HG02623 (cell line): ENCODE results near the gene BANP.

Experiments used
- ATAC-seq: cut with Tn5 transposase; IDR thresholded peaks from one replicate; pipeline ENCODE4 v1.9.1; 2021; ENCODE audit warnings: moderate library complexity; ENCODE audit not compliant: unreplicated experiment

BANP gene

DNA sequence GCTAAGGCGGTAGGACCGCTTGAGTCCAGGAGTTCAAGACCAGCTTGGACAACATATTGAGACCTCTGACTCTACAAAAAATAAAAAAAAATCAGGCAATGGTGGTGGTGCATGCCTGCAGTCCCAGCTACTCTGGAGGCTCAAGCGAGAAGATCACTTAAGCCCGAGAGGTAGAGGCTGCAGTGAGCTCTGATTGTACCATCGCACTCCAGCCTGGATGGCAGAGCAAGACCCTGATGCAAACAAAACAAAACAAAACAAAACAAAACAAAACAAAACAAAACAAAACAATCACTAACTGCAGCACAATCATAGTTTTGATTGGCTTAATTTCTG is 2.5 kb upstream of the BANP start:
- ATAC-seq: no peak

DNA sequence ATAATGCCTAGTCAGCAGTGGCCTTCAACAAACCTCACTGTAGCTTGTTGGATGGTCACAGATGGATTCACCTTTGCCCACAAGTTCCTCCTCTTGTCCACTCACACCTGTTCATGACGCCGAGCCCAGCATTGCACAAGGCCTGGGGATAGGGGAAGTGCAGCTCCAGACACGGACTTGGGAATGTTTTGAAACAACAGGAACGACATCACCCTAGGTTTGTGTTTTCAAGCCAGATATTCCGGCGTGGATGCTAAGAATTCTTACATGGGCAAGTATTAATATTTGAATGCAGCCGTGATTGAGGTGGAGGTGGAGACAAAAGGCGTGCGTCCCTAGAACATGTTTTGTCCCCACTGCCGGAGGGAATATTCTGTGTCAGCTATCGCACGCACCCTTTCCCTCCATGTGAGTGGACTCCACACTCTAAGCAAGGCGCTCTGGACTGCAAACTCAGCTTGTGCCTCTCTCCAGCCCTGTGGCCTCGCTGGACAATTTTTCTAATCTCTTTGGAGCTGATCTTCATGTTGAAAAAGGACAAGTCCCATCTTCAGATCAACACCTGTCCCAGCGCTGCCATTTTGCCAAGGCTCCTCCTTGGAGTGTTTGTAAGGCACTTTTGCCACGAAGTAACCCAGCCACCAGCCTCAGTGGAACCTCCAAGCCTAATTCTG is 2.0 kb upstream of the BANP start:
- ATAC-seq: no peak

GRCh38 chr16:87951552-87952538 is 611 bp downstream of the BANP start:
- peak; percentile 0 for ATAC-seq

DNA sequence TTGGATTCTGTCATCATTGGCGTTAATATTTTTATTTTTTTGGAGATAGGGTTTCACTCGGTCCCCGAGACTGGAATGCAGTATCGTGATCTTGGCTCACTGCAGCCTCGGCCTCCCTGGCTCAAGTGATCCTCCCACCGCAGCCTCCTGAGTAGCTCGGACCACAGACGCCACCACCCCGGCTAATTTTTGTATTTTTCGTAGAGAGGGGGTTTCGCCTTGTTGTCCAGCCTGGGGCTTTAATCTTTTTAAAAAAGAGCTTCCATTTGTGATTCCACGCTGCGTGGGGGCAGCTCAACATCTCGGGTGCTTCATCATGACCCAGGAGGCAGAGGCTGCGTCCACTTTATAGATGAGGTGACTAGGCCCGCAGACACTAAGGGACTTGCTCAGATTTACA is 1.5 kb downstream of the BANP start:
- ATAC-seq: no peak

DNA sequence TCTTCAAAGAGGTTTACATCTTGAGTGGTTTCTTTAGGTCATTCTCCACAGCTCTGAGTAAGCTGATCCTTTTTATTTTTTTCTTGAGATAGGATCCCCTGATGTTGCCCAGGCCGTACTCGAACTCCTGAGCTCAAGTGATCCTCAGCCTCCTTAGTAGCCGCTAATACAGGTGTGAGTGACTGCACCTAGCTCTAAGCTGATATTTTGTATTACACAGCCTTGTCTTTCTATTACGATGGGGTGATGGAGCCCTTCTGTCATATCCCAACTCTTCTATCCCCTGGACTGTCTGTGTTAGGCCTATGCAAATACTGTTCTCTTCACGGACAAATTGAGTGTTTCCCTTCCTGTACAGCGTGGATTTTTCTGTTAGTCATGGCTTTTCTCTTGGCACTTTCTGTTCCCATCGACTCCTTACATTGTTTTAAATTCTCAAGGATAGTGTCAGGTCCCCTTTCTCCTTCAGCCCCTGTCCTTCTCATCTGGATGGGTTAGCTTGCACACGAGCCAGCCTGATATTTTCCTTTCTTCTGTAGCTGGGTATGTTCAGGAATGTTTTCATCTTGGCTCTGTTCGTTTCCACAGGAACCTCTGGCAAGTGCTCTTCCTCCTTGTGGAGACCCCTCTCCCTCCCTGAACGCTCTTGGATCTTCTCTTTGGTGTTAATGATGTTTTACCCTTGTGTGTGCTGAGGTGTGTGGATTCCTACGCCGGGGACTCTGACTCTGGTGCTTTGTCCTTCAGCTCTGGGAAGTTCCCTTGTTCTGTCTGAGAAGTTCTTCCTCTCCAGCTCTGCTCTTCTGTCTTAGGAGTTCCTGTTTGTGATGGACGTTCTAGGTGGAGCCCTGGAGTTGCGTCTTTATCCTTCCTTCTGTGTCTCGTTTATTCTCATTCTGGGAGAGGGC is 2.3 kb downstream of the BANP start:
- no peak for ATAC-seq

- no peak for ATAC-seq
Observed at GRCh38 chr16:87954361-87954760, 3.1 kb downstream of the BANP start.

GRCh38 chr16:87954826-87955225 is 3.6 kb downstream of the BANP start:
- ATAC-seq: no peak

GRCh38 chr16:87955302-87956097 is 4.3 kb downstream of the BANP start:
- ATAC-seq: no peak

- ATAC-seq: no peak
Observed at GRCh38 chr16:87956098-87956364, 4.8 kb downstream of the BANP start.

DNA sequence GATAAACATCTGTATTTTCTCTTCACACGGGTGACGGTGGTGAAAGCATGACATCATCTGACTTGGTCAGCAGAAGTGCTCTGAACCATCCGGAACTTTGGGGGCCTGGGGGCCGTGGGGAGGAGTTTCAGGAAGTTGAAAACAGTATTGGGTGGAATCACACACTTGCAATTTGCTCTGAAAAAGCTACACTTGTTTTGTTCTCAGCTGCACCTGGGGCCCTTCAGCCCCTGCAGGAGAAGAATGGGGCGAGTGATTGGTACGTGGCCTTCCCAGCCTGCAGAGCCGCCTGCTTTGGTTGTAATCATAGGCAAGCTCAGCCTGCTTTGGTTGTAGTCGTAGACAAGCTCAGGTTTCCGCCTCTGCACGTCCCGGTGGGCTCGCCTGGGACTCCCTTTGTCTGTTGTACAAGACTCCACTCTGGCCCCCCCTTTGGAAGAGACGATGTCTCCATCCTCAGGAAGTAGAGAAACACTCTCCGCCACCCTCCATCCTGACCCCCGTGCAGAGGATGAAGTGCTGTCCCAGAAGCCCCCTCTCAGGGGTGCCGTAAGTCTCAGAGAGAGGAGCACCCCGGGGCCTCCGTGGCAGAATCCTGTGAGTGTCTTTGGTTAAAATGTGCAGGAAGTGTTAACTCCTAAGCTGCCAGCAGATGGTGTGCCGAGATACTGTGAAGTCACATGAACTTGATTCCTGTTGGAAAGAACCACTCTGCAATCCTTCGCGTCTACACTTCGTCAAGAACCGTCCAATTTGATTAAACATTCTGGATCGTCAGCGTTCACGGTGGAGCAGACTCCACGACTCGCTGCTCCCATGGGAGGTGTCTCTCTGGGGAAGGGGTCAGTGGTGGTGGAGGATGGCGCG is 5.4 kb downstream of the BANP start:
- ATAC-seq: peak; percentile 29

DNA sequence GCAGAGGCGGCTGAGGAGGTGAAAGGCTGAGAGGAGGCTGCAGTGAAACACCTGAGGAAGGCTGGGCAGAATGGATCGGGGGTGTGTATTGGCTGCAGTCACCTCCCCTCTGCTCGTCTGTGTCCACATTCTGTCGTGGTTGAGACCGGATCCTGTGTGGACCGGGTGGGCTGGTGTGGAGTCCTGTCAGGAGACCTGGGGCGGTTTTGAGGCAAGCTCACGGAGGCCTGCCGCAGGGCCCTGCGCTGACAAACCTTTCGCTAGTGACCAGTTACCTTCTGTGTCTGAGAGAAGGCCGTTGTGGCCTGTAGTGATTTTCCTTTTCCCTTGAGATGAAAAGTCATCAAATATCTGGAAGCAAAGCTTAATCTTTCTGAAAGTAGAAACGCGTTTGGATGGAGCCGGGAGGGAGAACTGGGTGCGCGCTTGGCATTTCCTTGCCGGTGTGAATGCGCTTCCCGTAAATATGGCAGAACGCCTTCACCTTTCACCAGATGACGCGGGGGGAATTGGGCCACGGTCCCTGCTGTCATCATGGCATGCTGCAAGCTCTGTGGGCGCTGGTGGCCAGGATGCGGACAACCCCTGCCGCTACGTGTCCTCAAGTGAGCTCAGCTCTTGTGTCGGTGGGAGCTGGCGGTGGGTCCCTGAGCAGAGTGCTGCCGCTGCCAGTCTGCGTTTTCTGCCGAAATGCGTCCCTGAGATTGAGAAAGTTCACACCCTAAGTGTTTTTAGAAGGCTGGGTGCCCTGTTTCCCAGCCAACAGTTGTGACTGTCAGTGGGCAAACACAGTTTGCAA is 6.3 kb downstream of the BANP start:
- ATAC-seq: no peak

- ATAC-seq: no peak
Observed at GRCh38 chr16:87958632-87959031, 7.4 kb downstream of the BANP start.

DNA sequence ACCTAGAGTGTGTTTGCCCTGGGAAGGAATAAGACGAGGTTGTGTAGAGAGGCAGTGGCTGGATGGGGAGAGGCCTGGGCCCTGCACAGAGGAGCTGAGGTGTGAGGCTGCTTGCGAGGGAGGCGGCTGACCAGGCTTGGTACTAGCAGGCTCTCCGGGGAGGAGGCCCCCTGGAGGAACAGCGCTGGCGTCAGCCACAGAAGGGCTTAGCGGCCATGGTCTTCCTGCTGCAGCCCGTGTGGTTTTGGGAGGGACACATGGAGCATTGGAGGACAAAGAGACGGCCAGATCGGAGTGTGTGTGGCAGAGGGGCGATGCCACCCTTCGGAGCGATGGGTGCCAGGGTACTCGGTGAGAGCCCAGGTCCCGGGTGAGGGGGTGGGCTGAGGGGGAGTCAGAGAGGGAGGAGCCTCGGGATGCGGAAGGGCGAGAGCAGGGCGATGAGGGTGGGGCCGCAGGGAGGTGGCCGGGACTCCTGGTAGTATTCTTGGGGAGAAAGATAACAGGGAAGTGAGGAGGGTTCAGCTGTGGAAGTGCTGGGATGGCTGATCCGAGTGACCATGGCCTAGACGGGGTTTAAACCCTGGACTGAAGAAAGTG is 8.3 kb downstream of the BANP start:
- ATAC-seq: no peak

GRCh38 chr16:87960296-87960695 is 9.1 kb downstream of the BANP start:
- no peak for ATAC-seq

- no peak for ATAC-seq
Observed at GRCh38 chr16:87960852-87961251, 9.6 kb downstream of the BANP start.

GRCh38 chr16:87961623-87962022 is 10.4 kb downstream of the BANP start:
- no peak for ATAC-seq

DNA sequence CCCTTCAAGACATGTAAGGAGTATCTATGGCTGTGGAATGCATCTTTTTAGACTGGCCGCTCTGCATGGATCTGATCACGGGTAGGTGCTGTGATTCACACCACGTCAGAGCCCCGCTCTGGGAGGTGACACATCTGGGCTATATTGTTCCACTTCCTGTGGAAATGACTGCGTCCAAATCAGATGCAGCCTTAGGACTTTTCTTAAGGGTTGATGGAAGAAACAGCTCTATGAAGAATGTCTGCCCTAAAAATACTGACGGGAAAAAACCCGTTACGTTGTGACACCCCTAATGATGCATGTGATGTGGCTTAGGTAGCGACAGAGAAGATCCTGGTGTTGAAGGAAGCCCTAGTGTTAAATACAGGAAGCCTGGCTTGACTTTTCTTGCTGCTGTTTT is 12.2 kb downstream of the BANP start:
- ATAC-seq: no peak

GRCh38 chr16:87964049-87964659 is 12.9 kb downstream of the BANP start:
- ATAC-seq: no peak
